ENCODE measurements around the gene E2F1.

Gene E2F1

GRCh38 chr20:33681728-33682353 lies 4.3 kb downstream of the E2F1 start:
- no peak overlapping the region for H3K27ac ChIP-seq
- TF ChIP-seq CTCF (IDR thresholded peaks at IDR 0.05; ENCODE audit: low read depth, low read length), result no peak
- no peak for DNase-seq
- H3K36me3 ChIP-seq, result peaks cover 78% of the 10 kb centered on the region
- H3K9me3 ChIP-seq (ENCODE audit: severe bottlenecking), result no peaks in the 10 kb centered on the region
- H3K27me3 ChIP-seq (ENCODE audit: insufficient read depth, low read depth, severe bottlenecking), result no peaks in the 10 kb centered on the region
- no peak overlapping the region for H3K4me3 ChIP-seq (ENCODE audit: low read depth, low read length)

GRCh38 chr20:33681288-33681687 lies 4.9 kb downstream of the E2F1 start:
- Histone ChIP-seq H3K4me3 (ENCODE audit: low read depth, low read length) (no peak overlapping the region), H3K27ac (no peak overlapping the region), H3K9me3 (ENCODE audit: severe bottlenecking) (no peaks in the 10 kb centered on the region), H3K36me3 (peaks cover 83% of the 10 kb centered on the region), H3K27me3 (ENCODE audit: insufficient read depth, low read depth, severe bottlenecking) (no peaks in the 10 kb centered on the region)
- DNase-seq, result no peak
- TF ChIP-seq CTCF (IDR thresholded peaks at IDR 0.05; ENCODE audit: low read depth, low read length), result no peak

GRCh38 chr20:33680686-33681085 lies 5.5 kb downstream of the E2F1 start:
- Histone ChIP-seq H3K27ac (no peak overlapping the region), H3K9me3 (ENCODE audit: severe bottlenecking) (no peaks in the 10 kb centered on the region), H3K4me3 (ENCODE audit: low read depth, low read length) (no peak overlapping the region), H3K27me3 (ENCODE audit: insufficient read depth, low read depth, severe bottlenecking) (no peaks in the 10 kb centered on the region), H3K36me3 (peaks cover 88% of the 10 kb centered on the region)
- no peak for TF ChIP-seq CTCF (IDR thresholded peaks at IDR 0.05; ENCODE audit: low read depth, low read length)
- DNase-seq, result no peak

GRCh38 chr20:33679758-33680485 lies 6.3 kb downstream of the E2F1 start:
- no peak for DNase-seq
- Histone ChIP-seq H3K9me3 (ENCODE audit: severe bottlenecking) (no peaks in the 10 kb centered on the region), H3K36me3 (peaks cover 81% of the 10 kb centered on the region), H3K27ac (no peak overlapping the region), H3K4me3 (ENCODE audit: low read depth, low read length) (no peak overlapping the region), H3K27me3 (ENCODE audit: insufficient read depth, low read depth, severe bottlenecking) (no peaks in the 10 kb centered on the region)
- TF ChIP-seq CTCF (IDR thresholded peaks at IDR 0.05; ENCODE audit: low read depth, low read length), result no peak

- DNase-seq, result no peak
- H3K27me3 ChIP-seq (ENCODE audit: insufficient read depth, low read depth, severe bottlenecking), result no peaks in the 10 kb centered on the region
- H3K36me3 ChIP-seq, result peaks cover 64% of the 10 kb centered on the region
- TF ChIP-seq CTCF (IDR thresholded peaks at IDR 0.05; ENCODE audit: low read depth, low read length), result no peak
- no peaks in the 10 kb centered on the region for H3K9me3 ChIP-seq (ENCODE audit: severe bottlenecking)
- no peak overlapping the region for H3K27ac ChIP-seq
- no peak overlapping the region for H3K4me3 ChIP-seq (ENCODE audit: low read depth, low read length)
These were observed 8.0 kb downstream of the E2F1 start for GRCh38 chr20:33677991-33678702.
